GM12878 (cell line): Measurements from ENCODE around the gene ANOS1. TPM values are rescaled to one million over a fixed set of nuclear protein-coding genes. Genes with fewer than 3 reads are reported as not detected.

Experiments used
- ATAC-seq: fragments of 200-7000 bp; cut with Tn5 transposase; 3 replicates; pipeline ENCODE4 v1.9.1; 2020; ENCODE audit warnings: mild to moderate bottlenecking, moderate library complexity
- BruUV-seq: library from RNA; stranded (reverse); fragments of 400-500 nt; replicated peaks from 2 replicates; lab custom pipeline; 2021; lab: Mats Ljungman, UMichigan
- CTCF ChIA-PET: fragments of 300-600 bp; sonication (Branson Sonifier 250); formaldehyde crosslinking; extraction: SDS; loops from one replicate; lab custom pipeline; 2021; ENCODE audit warnings: inconsistent platforms; lab: Yijun Ruan, JAX
- POLR2A ChIA-PET: fragments of 350-600 bp; formaldehyde crosslinking; extraction: SDS; loops from one replicate; lab custom pipeline; 2021; ENCODE audit warnings: inconsistent platforms; lab: Charles Lee
- RAD21 ChIA-PET: fragments of 300-600 bp; sonication (Branson Sonifier 250); formaldehyde crosslinking; loops from one replicate; lab custom pipeline; 2023; ENCODE audit warnings: antibody characterized with exemption; ENCODE audit not compliant: unreplicated experiment; lab: Charles Lee
- SMC1A ChIA-PET: fragments of 300-600 bp; sonication (Branson Sonifier 250); formaldehyde crosslinking; loops from one replicate; lab custom pipeline; 2023; ENCODE audit not compliant: unreplicated experiment, uncharacterized antibody; lab: Charles Lee
- DNase-seq: peaks from one replicate; pipeline ENCODE4 v3.0.0-alpha.2; 2011; ENCODE audit warnings: low read depth, low spot score
- FAIRE-seq: peaks from 3 replicates; lab custom pipeline; 2011; peaks lifted over from hg19 to GRCh38; lab: Jason Lieb, UNC
- H2AFZ ChIP-seq: 2 replicates; pipeline ENCODE4 v1.6.0; 2011; ENCODE audit warnings: low read depth, low read length, control low read depth; ENCODE audit not compliant: control insufficient read depth
- H3K27ac ChIP-seq: 2 replicates; pipeline ENCODE4 v1.5.1; 2011; ENCODE audit warnings: control low read depth; ENCODE audit not compliant: control insufficient read depth, insufficient read depth
- H3K27me3 ChIP-seq, 2 experiments: replicated peaks in 1 of 2; 2 replicates each; pipeline versions ENCODE4 v1.6.0 to v1.6.1; 2011; ENCODE audit warnings: low read length in 1 of 2; ENCODE audit not compliant: control insufficient read depth in 2 of 2, insufficient read depth in 2 of 2
- H3K36me3 ChIP-seq, 2 experiments: 2 replicates each; pipeline ENCODE4 v1.5.1; 2011; ENCODE audit warnings: low read length in 1 of 2; ENCODE audit not compliant: control insufficient read depth in 2 of 2, insufficient read depth in 2 of 2
- H3K4me1 ChIP-seq: 2 replicates; pipeline ENCODE4 v1.6.1; 2011; ENCODE audit warnings: mild to moderate bottlenecking, low read length, moderate library complexity, mixed read lengths; ENCODE audit not compliant: control insufficient read depth, insufficient read depth
- H3K4me2 ChIP-seq: 2 replicates; pipeline ENCODE4 v1.6.0; 2011; ENCODE audit warnings: control low read depth; ENCODE audit not compliant: control insufficient read depth, insufficient read depth
- H3K4me3 ChIP-seq: fragments of 200-600 bp; sonication (generic); 2 replicates; pipeline ENCODE4 v1.5.1; 2016
- H3K79me2 ChIP-seq: 2 replicates; pipeline ENCODE4 v1.6.0; 2011; ENCODE audit warnings: low read length; ENCODE audit not compliant: control insufficient read depth, insufficient read depth
- H3K9ac ChIP-seq: 2 replicates; pipeline ENCODE4 v1.8.0; 2011; ENCODE audit warnings: low read length, control low read depth, mixed read lengths; ENCODE audit not compliant: control insufficient read depth, insufficient read depth
- H3K9me3 ChIP-seq: replicated peaks from 3 replicates; pipeline ENCODE4 v1.5.1; 2011; ENCODE audit warnings: mild to moderate bottlenecking, low read length; ENCODE audit not compliant: control insufficient read depth, insufficient read depth
- H4K20me1 ChIP-seq: 2 replicates; pipeline ENCODE4 v1.6.0; 2011; ENCODE audit not compliant: control insufficient read depth, insufficient read depth
- BHLHE40 ChIP-seq, 2 experiments: fragments of 450-650 bp in 1 of 2; IDR thresholded peaks; 2 replicates each; pipeline ENCODE4 v1.6.1; 2011 to 2017; ENCODE audit warnings: low read depth in 2 of 2, borderline replicate concordance in 1 of 2, improper control_type of control experiment in 1 of 2, low read length in 1 of 2, mild to moderate bottlenecking in 1 of 2
- BMI1 ChIP-seq: fragments of 450-650 bp; IDR thresholded peaks from 2 replicates; pipeline ENCODE4 v1.6.1; 2016; ENCODE audit warnings: mild to moderate bottlenecking, moderate library complexity, borderline replicate concordance
- CBX3 ChIP-seq: fragments of 200-600 bp; sonication (generic); IDR thresholded peaks from 2 replicates; pipeline ENCODE4 v1.6.1; 2016; ENCODE audit warnings: low read depth, borderline replicate concordance
- CEBPB ChIP-seq, 2 experiments: fragments of 150-350 bp in 1 of 2; IDR thresholded peaks; 2 replicates each; pipeline ENCODE4 v1.6.1; 2012 to 2014; ENCODE audit warnings: low read depth in 2 of 2, low read length in 2 of 2, borderline replicate concordance in 1 of 2, inconsistent platforms in 1 of 2
- ELK1 ChIP-seq: IDR thresholded peaks from 2 replicates; pipeline ENCODE4 v1.6.1; 2012; ENCODE audit warnings: low read depth, low read length, improper control_type of control experiment
- EZH2 ChIP-seq: IDR thresholded peaks from 2 replicates; pipeline ENCODE4 v1.6.1; 2012; ENCODE audit warnings: low read depth, mild to moderate bottlenecking, control low read depth, inconsistent platforms, low read length, borderline replicate concordance; ENCODE audit not compliant: control insufficient read depth
- FOS ChIP-seq: IDR thresholded peaks from 3 replicates; pipeline ENCODE4 v1.6.1; 2011; ENCODE audit warnings: borderline replicate concordance; ENCODE audit not compliant: insufficient read length; ENCODE audit errors: extremely low read depth
- NFYB ChIP-seq: IDR thresholded peaks from 2 replicates; pipeline ENCODE4 v1.6.1; 2011; ENCODE audit warnings: low read depth, mild to moderate bottlenecking, low read length, improper control_type of control experiment, moderate library complexity; ENCODE audit not compliant: insufficient read depth
- POLR2AphosphoS2 ChIP-seq: IDR thresholded peaks from 2 replicates; pipeline ENCODE4 v1.6.1; 2011; ENCODE audit warnings: low read depth, mild to moderate bottlenecking, low read length, improper control_type of control experiment, moderate library complexity
- RELB ChIP-seq: fragments of 450-650 bp; IDR thresholded peaks from 2 replicates; pipeline ENCODE4 v1.6.1; 2017; ENCODE audit warnings: low read depth, mild to moderate bottlenecking, moderate library complexity
- RFX5 ChIP-seq: IDR thresholded peaks from 2 replicates; pipeline ENCODE4 v1.6.1; 2011; ENCODE audit warnings: low read depth, low read length, improper control_type of control experiment
- SIN3A ChIP-seq: IDR thresholded peaks from 2 replicates; pipeline ENCODE4 v1.6.1; 2012; ENCODE audit warnings: low read depth, low read length, improper control_type of control experiment
- YY1 ChIP-seq: IDR thresholded peaks from 2 replicates; pipeline ENCODE4 v1.6.1; 2011; ENCODE audit warnings: low read depth, mild to moderate bottlenecking, low read length
- WGBS: methylation state at CpG from one replicate; pipeline ENCODE4 v1.1.6; 2016; ENCODE audit warnings: low lambda C conversion rate; ENCODE audit not compliant: insufficient replicate concordance, insufficient coverage; ENCODE audit errors: missing lambda C conversion rate; 5-methylcytosine and 5-hydroxymethylcytosine counted together
- in situ Hi-C: fragments of 300-500 bp; cut with MboI; formaldehyde crosslinking; loops from 9 replicates; pipeline ENCODE4 v1.14.3; 2018; ENCODE audit warnings: mixed read lengths
- intact Hi-C: fragments of 100-400 bp; cut with micrococcal nuclease; formaldehyde crosslinking; loops from one replicate; pipeline ENCODE4 v1.14.2; 2022; ENCODE audit not compliant: unreplicated experiment
- polyA plus RNA-seq, 11 experiments: library from polyadenylated mRNA; depleted of rRNA in 4 of 11; unstranded in 6 of 11; stranded (reverse) in 5 of 11; fragments of >200 nt; fragmentation: Nextera tagmentation in 4 of 11; fragmentation: Illumina TruSeq in 1 of 11; extraction: Ambion mirVana in 4 of 11; extraction: Trizol in 1 of 11; gene quantifications; 1 replicate in 1 of 11; 2 replicates in 10 of 11; pipeline versions ENCODE4 v1.2.1 to v1.2.3, GENCODE V29; 2011 to 2016; ENCODE audit warnings: inconsistent platforms in 2 of 11, missing spikeins in 2 of 11, low read depth in 1 of 11
- total RNA-seq, 4 experiments: library from RNA; depleted of rRNA in 3 of 4; stranded (reverse); fragments of >200 nt in 3 of 4; fragmentation: Illumina TruSeq in 1 of 4; extraction: Trizol in 1 of 4; gene quantifications; 2 replicates each; pipeline versions ENCODE4 v1.2.1 to v1.2.3, GENCODE V29; 2013 to 2021

The ANOS1 gene
- total and polyA plus RNA-seq, 10 of the 15 experiments (the other 5 are each of a cell fraction or from before 2014, with no cell fraction given) = under 0.01 to 4.0 (median 0.03) TPM; not detected in 3

- no peak for TF ChIP-seq BMI1
- TF ChIP-seq YY1 = no peak
- no peak for TF ChIP-seq NFYB
- no peak for TF ChIP-seq POLR2AphosphoS2
- TF ChIP-seq EZH2 = no peak
- no peak for TF ChIP-seq RFX5
- TF ChIP-seq ELK1 = no peak
- no peak for TF ChIP-seq CEBPB (IDR thresholded peaks at IDR 0.05; ENCODE audit: borderline replicate concordance in 1 of 2, low read depth in 2 of 2, low read length in 2 of 2)
- TF ChIP-seq CBX3 = no peak
- TF ChIP-seq BHLHE40 (IDR thresholded peaks at IDR 0.05; ENCODE audit: borderline replicate concordance in 1 of 2, low read depth in 2 of 2, low read length in 1 of 2) = no peak
- no peak for TF ChIP-seq RELB
- no peak for TF ChIP-seq FOS
- TF ChIP-seq SIN3A = no peak
- TF ChIP-seq, all 136 proteins: peak for 0
- 89% methylated on average over 1 of the region's 1 CpG for WGBS
- CTCF ChIA-PET = no interaction called here
- no peak for ATAC-seq
- Histone ChIP-seq H3K4me1 (no peaks in the 10 kb centered on the region), H2AFZ (no peak overlapping the region), H3K9ac (no peak overlapping the region), H3K9me3 (no peaks in the 10 kb centered on the region), H4K20me1 (no peaks in the 10 kb centered on the region), H3K79me2 (no peaks in the 10 kb centered on the region), H3K4me3 (no peak overlapping the region), H3K27ac (no peak overlapping the region), H3K36me3 (no peaks in the 10 kb centered on the region), H3K27me3 (no peaks in the 10 kb centered on the region), H3K4me2 (no peak overlapping the region)
- no peak for FAIRE-seq
- RAD21 ChIA-PET = no interaction called here
- DNase-seq = no peak
- intact Hi-C loops (no loop called here), in situ Hi-C loops (no loop called here)
- no TSS peak for BruUV-seq
- SMC1A ChIA-PET = no interaction called here
- POLR2A ChIA-PET = no interaction called here
Measured at GRCh38 chrX:8692871-8693270, 39.1 kb downstream of the ANOS1 start.
